Measurements from ENCODE around the gene DNM3.

- TF ChIP-seq POLR2AphosphoS5 (IDR thresholded peaks at IDR 0.05) = no peak
- TF ChIP-seq POLR2A (IDR thresholded peaks at IDR 0.05) = no peak
- no peak for TF ChIP-seq CTCF (IDR thresholded peaks at IDR 0.05)
Measured at GRCh38 chr1:172252321-172252720, 411.0 kb downstream of the DNM3 start.
